Ovary (tissue), 9 donors: ENCODE data around the gene ARMC8. TPM values are rescaled to one million over a fixed set of nuclear protein-coding genes. Genes with fewer than 3 reads are reported as not detected.

ENCODE experiments used
- DNase-seq, 5 donors: peaks; one replicate each; pipeline ENCODE4 v3.0.0-alpha.2; 2019 to 2020
- H3K27ac ChIP-seq, 2 donors: fragments of 200-600 bp; one replicate each; pipeline versions ENCODE4 v1.5.1 to v1.8.0; 2019 to 2022
- H3K27me3 ChIP-seq: fragments of 200-600 bp; one replicate; pipeline ENCODE4 v1.8.0; 2022
- H3K36me3 ChIP-seq: fragments of 200-600 bp; sonication (generic); one replicate; pipeline ENCODE4 v1.5.1; 2019
- H3K4me1 ChIP-seq: one replicate; pipeline ENCODE4 v1.8.1; 2013; ENCODE audit warnings: mild to moderate bottlenecking, moderate library complexity; ENCODE audit not compliant: insufficient read depth
- H3K4me3 ChIP-seq: fragments of 200-600 bp; sonication (generic); one replicate; pipeline ENCODE4 v1.5.1; 2017
- H3K9me3 ChIP-seq, 2 donors: fragments of 200-600 bp in 1 of 2; sonication (generic) in 1 of 2; one replicate each; pipeline versions ENCODE4 v1.5.1 to v1.8.1; 2013 to 2019; ENCODE audit warnings: mild to moderate bottlenecking in 1 of 2, moderate library complexity in 1 of 2
- EP300 ChIP-seq: sonication (generic); formaldehyde crosslinking; IDR thresholded peaks from one replicate; pipeline ENCODE4 v1.6.1; 2017; ENCODE audit warnings: antibody characterized with exemption
- POLR2A ChIP-seq: fragments of 450-650 bp; IDR thresholded peaks from one replicate; pipeline ENCODE4 v1.6.1; 2017; ENCODE audit warnings: antibody characterized with exemption, mild to moderate bottlenecking, moderate library complexity
- WGBS, 3 donors: extraction: QIAGEN DNeasy Blood & Tissue Kit in 1 of 3; methylation state at CpG; one replicate each; pipeline versions ENCODE4 v1.1.5 to v1.1.7; 2013 to 2017; 5-methylcytosine and 5-hydroxymethylcytosine counted together
- intact Hi-C, 4 donors: fragments of 100-400 bp; cut with DNase I; formaldehyde crosslinking; loops; one replicate each; pipeline versions ENCODE4 v1.11.0 to v1.15.1; 2022 to 2023
- polyA plus RNA-seq, 2 donors: library from polyadenylated mRNA; stranded (reverse); fragments of 200-250 nt in 1 of 2; fragments of 350-450 nt in 1 of 2; fragmentation: Illumina TruSeq in 1 of 2; extraction: RNeasy Lipid Tissue Mini Kit (QIAGEN cat#74804) in 1 of 2; gene quantifications; one replicate each; pipeline ENCODE4 v1.2.3, GENCODE V29; 2013 to 2014
- total RNA-seq, 7 donors: library from RNA; depleted of rRNA in 2 of 7; stranded (reverse); fragments of >200 nt in 2 of 7; fragmentation: NEBNext Ultra II Directional in 3 of 7; extraction: Animal tissue kit (Norgen Biotek cat#: 25700) in 3 of 7; gene quantifications; one replicate each; pipeline versions ENCODE4 v1.1.0 to v1.2.4, GENCODE V29; 2016 to 2023
- TF ChIP-seq, protein P1 (sequence below), 3 donors: fragments of 450-650 bp in 2 of 3; fragments of 200-600 bp in 1 of 3; IDR thresholded peaks; one replicate each; pipeline versions ENCODE4 v1.5.1 to v1.8.0; 2016 to 2022; ENCODE audit warnings: antibody characterized with exemption in 3 of 3, mild to moderate bottlenecking in 1 of 3
- donor health status: DM: no; HTN: no; CAD: no; lungs with moderate emphysema.
- donor health status: DM: no; HTN: no; CAD: no.
- donor health status: Bipolar disorder and iron deficiency.
- donor health status: DM: yes; HTN: yes; CAD: no.
- donor health status: DM: no; HTN: no; CAD: no.
- donor health status: DM: yes; HTN: yes; CAD: no.

ARMC8 gene
- total and polyA plus RNA-seq, 9 donors, result 14.3 to 49.2 (median 42.9) TPM

DNA sequence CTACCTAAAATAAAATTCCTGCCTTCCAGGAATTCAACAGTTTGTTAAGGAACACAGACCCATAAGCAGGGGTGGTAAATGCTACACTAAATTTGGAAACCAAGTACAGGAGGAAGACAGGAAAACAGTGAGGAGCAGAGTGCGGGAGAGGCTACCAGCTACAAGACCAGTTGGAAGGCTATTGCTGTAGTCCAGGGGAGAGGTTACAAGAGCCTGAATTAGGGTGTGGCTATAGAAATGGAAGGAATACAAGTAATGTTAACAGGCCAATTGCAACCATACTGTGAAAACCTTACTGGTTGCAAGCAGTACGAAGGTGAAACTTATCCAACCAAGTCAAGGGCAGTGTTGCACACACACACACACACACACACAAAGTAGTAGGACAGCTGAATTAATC lies 880 bp upstream of the ARMC8 start:
- no peak overlapping the region for H3K27ac ChIP-seq
- 68 to 74% (median 70%) methylated on average over 2 of the region's 2 CpGs for WGBS, 3 donors
- intact Hi-C loops, result no loop called here

DNA sequence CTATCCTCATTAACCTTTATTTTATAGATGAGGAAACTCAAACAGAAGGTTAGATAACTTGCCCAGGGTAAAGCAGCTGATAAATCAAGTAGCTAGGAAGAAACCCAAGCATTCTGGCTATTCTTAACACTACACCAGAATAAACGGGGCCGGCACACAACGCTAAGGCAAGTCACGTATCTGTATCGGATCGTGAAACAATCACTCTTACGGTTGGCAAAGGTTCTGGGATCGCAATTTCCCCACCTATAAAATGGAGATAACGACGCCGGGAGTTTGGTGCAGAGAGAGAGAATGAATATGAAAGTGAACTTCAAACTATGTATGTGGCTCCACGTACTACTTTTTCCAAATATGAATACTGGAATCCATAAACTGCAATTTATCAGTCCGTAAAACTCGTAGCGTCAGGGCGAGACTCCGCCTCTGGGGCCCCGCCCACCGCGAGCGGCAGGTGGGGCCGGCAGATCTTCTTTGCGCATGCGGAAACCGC lies 252 bp upstream of the ARMC8 start:
- TF ChIP-seq EP300, result no peak
- no peak for TF ChIP-seq POLR2A
- TF ChIP-seq, protein P1, sequence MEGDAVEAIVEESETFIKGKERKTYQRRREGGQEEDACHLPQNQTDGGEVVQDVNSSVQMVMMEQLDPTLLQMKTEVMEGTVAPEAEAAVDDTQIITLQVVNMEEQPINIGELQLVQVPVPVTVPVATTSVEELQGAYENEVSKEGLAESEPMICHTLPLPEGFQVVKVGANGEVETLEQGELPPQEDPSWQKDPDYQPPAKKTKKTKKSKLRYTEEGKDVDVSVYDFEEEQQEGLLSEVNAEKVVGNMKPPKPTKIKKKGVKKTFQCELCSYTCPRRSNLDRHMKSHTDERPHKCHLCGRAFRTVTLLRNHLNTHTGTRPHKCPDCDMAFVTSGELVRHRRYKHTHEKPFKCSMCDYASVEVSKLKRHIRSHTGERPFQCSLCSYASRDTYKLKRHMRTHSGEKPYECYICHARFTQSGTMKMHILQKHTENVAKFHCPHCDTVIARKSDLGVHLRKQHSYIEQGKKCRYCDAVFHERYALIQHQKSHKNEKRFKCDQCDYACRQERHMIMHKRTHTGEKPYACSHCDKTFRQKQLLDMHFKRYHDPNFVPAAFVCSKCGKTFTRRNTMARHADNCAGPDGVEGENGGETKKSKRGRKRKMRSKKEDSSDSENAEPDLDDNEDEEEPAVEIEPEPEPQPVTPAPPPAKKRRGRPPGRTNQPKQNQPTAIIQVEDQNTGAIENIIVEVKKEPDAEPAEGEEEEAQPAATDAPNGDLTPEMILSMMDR (IDR thresholded peaks at IDR 0.05), result no peak
- Histone ChIP-seq H3K27ac (peak overlapping the region; percentile 80 to 94), H3K27me3 (no peaks in the 10 kb centered on the region), H3K9me3 (no peaks in the 10 kb centered on the region), H3K4me1 (peaks cover 4% of the 10 kb centered on the region), H3K4me3 (peak overlapping the region; percentile 87), H3K36me3 (no peaks in the 10 kb centered on the region)
- 0 to 1% (median 1%) methylated on average over 25 of the region's 25 CpGs for WGBS, 3 donors
- peak; percentile 86 to 93 (median 89) for DNase-seq
- intact Hi-C loops, result no loop called here

More for the DNA sequence above, 880 bp upstream of the ARMC8 start:
- Histone ChIP-seq H3K9me3 (no peaks in the 10 kb centered on the region), H3K27me3 (no peaks in the 10 kb centered on the region), H3K36me3 (no peaks in the 10 kb centered on the region), H3K4me3 (peak overlapping the region; percentile 87), H3K4me1 (peaks cover 4% of the 10 kb centered on the region)
- no peak for DNase-seq
- TF ChIP-seq POLR2A (no peak), EP300 (no peak)
- TF ChIP-seq, protein P1 (IDR thresholded peaks at IDR 0.05), result no peak

DNA sequence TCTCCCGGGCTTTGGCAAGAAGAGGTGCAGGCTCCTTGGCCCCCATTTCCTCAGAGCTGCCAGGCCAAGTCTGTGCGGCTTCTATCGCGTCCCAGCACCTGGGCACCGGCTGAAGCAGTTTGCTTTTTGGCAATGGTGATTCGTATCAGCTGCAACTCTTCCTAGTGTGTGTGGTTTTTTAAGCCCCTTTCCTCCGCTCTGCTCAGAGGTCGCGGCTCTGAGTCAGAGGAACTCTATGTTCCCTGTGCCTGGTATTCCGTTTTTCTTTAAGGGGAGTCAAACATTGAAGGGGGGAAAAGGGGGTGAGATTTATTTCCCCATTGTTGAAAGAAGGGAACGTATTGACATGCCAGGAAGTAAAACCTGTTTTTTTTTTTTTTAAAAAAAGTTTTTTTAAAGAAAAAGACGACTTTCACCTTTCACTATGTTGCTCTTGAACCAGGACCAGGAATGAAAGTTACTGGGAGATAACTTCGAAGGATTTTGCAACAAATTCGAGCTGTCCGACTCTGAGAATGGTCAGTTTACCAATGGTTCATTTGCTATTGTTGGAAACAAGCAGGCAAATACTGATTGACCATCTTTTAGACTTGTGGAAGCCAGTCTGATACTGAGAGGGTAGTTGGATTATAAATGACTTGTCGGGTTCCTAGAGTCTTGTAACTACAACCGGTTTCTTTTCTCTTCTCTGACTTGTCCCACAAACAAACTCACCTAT lies 1.1 kb downstream of the ARMC8 start:
- TF ChIP-seq POLR2A, result no peak
- no peak for TF ChIP-seq EP300
- TF ChIP-seq, protein P1 (IDR thresholded peaks at IDR 0.05), result no peak
- peak in 1 of 5 donors; percentile 30 for DNase-seq
- Histone ChIP-seq H3K4me1 (peaks cover 6% of the 10 kb centered on the region), H3K27me3 (no peaks in the 10 kb centered on the region), H3K4me3 (peak overlapping the region; percentile 87), H3K9me3 (no peaks in the 10 kb centered on the region), H3K36me3 (no peaks in the 10 kb centered on the region), H3K27ac (peak overlapping the region; percentile 80 to 94)
- 3 to 4% (median 3%) methylated on average over 17 of the region's 17 CpGs for WGBS, 3 donors
- intact Hi-C loops, result no loop called here

DNA sequence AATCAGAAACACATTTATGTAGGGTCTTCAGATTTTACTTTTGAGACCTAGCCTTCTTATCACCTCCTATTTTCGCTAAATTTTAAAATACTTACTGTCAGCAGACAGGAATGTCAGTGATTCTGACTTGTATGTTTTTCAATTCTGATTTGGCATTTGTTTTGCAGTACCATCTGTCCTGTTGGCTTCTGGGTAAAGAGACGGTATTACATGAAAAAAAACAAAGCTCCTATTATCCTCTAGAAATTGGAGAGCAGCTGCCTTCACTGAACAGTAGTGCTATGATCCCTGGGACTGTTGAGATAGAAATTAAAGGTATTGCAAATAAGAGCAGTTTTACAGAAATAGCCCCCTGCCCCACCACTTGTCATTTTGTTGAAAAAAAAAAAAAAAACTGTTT lies 8.4 kb downstream of the ARMC8 start:
- intact Hi-C loops, result no loop called here
- Histone ChIP-seq H3K4me3 (no peak overlapping the region), H3K4me1 (peaks cover 2% of the 10 kb centered on the region), H3K27ac (no peak overlapping the region), H3K36me3 (no peaks in the 10 kb centered on the region), H3K9me3 (no peaks in the 10 kb centered on the region), H3K27me3 (no peaks in the 10 kb centered on the region)
- no peak for DNase-seq
- TF ChIP-seq POLR2A (no peak), EP300 (no peak)
- TF ChIP-seq, protein P1 (IDR thresholded peaks at IDR 0.05), result no peak
- WGBS, 3 donors, result 37 to 75% (median 48%) methylated on average over 2 of the region's 2 CpGs
